ENCODE measurements around the gene RGS18.

RGS18 gene

DNA sequence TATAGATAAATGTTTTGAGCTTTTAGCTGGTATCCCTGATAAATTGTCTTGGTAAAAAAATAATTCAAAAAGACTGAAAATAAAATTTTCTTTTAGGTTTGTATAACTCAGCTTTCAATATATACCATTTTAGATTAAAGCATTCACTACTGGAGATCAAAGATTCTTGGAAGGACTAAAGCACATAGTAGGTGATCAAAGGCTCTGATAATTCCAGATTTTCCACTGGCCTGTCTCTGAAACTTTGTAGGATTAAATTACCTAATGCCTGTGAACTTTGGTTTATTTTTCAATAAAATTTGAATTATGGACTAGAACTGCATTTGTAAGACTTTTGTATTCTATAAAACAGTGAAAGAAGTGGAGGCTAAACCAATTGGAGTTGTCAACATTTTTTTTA is 1.2 kb upstream of the RGS18 start:
- TF ChIP-seq CREB1 (IDR thresholded peaks at IDR 0.05; ENCODE audit: low read depth) (no peak), TAF1 (IDR thresholded peaks at IDR 0.05; ENCODE audit: low read depth) (no peak)

DNA sequence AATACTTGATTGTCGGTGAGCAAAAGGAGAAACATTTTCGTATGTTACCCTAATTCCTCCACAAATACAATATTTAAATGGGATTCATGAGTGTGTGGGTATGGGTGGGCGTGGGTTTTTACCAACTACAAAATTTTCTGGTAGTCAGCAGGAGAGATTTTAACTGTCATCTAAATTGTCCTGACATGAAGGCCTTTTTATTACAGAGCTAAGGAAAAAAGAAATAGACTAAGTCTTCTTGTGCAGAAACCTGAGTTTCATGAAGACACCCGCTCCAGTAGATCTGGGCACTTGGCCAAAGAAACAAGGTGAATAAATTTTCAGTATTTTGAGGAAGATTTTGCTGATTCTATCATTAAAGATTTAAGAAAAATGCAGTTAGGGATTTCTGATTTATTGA is 752 bp downstream of the RGS18 start:
- TF ChIP-seq YY1 (IDR thresholded peaks at IDR 0.05; ENCODE audit: low read depth) = no peak
- no peak for TF ChIP-seq RAD21 (IDR thresholded peaks at IDR 0.05; ENCODE audit: low read depth)
- no peak for TF ChIP-seq CREB1 (IDR thresholded peaks at IDR 0.05; ENCODE audit: low read depth)
- no peak for TF ChIP-seq TCF12 (IDR thresholded peaks at IDR 0.05; ENCODE audit: low read depth)
- TF ChIP-seq, protein P1, sequence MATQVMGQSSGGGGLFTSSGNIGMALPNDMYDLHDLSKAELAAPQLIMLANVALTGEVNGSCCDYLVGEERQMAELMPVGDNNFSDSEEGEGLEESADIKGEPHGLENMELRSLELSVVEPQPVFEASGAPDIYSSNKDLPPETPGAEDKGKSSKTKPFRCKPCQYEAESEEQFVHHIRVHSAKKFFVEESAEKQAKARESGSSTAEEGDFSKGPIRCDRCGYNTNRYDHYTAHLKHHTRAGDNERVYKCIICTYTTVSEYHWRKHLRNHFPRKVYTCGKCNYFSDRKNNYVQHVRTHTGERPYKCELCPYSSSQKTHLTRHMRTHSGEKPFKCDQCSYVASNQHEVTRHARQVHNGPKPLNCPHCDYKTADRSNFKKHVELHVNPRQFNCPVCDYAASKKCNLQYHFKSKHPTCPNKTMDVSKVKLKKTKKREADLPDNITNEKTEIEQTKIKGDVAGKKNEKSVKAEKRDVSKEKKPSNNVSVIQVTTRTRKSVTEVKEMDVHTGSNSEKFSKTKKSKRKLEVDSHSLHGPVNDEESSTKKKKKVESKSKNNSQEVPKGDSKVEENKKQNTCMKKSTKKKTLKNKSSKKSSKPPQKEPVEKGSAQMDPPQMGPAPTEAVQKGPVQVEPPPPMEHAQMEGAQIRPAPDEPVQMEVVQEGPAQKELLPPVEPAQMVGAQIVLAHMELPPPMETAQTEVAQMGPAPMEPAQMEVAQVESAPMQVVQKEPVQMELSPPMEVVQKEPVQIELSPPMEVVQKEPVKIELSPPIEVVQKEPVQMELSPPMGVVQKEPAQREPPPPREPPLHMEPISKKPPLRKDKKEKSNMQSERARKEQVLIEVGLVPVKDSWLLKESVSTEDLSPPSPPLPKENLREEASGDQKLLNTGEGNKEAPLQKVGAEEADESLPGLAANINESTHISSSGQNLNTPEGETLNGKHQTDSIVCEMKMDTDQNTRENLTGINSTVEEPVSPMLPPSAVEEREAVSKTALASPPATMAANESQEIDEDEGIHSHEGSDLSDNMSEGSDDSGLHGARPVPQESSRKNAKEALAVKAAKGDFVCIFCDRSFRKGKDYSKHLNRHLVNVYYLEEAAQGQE (IDR thresholded peaks at IDR 0.05; ENCODE audit: low read depth) = no peak
- no peak for TF ChIP-seq NFIC (IDR thresholded peaks at IDR 0.05)
- TF ChIP-seq FOXM1 (IDR thresholded peaks at IDR 0.05; ENCODE audit: borderline replicate concordance, low read depth) = no peak

DNA sequence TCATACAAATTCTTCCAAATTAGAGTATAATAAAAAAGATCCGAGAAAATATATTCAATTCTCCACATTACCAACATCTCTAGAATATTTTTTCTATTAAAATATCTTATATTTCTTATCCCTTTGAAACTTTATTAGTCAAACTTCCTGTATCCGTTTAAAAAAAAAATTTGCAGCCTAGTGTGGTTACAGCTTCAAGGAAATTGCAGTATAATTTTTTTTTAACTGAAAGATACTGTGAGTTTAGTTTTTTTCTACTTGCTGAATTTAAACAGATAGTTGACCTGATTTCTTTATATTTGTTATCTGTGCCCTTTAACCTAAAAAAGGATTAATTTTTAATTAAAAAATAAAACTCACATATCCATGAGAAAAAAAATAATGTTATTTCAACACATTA is 1.5 kb downstream of the RGS18 start:
- no peak for TF ChIP-seq CEBPB (IDR thresholded peaks at IDR 0.05)
- TF ChIP-seq, protein P2, sequence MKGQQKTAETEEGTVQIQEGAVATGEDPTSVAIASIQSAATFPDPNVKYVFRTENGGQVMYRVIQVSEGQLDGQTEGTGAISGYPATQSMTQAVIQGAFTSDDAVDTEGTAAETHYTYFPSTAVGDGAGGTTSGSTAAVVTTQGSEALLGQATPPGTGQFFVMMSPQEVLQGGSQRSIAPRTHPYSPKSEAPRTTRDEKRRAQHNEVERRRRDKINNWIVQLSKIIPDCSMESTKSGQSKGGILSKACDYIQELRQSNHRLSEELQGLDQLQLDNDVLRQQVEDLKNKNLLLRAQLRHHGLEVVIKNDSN (IDR thresholded peaks at IDR 0.05) = no peak
- TF ChIP-seq TCF12 (IDR thresholded peaks at IDR 0.05; ENCODE audit: low read depth) = no peak
- no peak for TF ChIP-seq TEAD4 (IDR thresholded peaks at IDR 0.05)
- TF ChIP-seq ZBTB7A (IDR thresholded peaks at IDR 0.05; ENCODE audit: low read depth) = no peak
- no peak for TF ChIP-seq FOXM1 (IDR thresholded peaks at IDR 0.05; ENCODE audit: borderline replicate concordance, low read depth)
- TF ChIP-seq NFIC (IDR thresholded peaks at IDR 0.05) = no peak
- TF ChIP-seq, protein P1 (IDR thresholded peaks at IDR 0.05; ENCODE audit: low read depth) = no peak
- no peak for TF ChIP-seq TAF1 (IDR thresholded peaks at IDR 0.05; ENCODE audit: low read depth)
- no peak for TF ChIP-seq YY1 (IDR thresholded peaks at IDR 0.05; ENCODE audit: low read depth)
- TF ChIP-seq, protein P3, sequence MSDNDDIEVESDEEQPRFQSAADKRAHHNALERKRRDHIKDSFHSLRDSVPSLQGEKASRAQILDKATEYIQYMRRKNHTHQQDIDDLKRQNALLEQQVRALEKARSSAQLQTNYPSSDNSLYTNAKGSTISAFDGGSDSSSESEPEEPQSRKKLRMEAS (IDR thresholded peaks at IDR 0.05) = no peak
- no peak for TF ChIP-seq CREB1 (IDR thresholded peaks at IDR 0.05; ENCODE audit: low read depth)
- TF ChIP-seq EP300 (IDR thresholded peaks at IDR 0.05; ENCODE audit: borderline replicate concordance) = no peak

DNA sequence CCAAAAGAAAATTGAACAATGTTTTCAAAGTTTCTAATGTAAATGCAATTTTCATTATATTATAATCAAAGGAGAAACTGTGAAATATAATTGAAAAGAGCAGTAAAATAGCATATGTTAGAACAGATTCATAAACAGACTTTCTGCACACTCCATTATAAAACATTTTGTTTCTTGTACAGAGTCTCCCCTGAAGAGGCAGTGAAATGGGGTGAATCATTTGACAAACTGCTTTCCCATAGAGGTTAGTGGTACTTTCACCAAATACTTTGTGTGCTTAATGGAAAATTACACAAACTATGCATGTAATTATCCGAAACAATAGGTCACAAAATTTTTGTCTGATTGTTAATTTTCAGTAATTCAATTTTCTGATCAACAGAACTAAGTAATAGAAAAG is 1.9 kb downstream of the RGS18 start:
- TF ChIP-seq, protein P3 (IDR thresholded peaks at IDR 0.05) = no peak
- TF ChIP-seq FOXM1 (IDR thresholded peaks at IDR 0.05; ENCODE audit: borderline replicate concordance, low read depth) (no peak), CREB1 (IDR thresholded peaks at IDR 0.05; ENCODE audit: low read depth) (no peak), TCF12 (IDR thresholded peaks at IDR 0.05; ENCODE audit: low read depth) (no peak), EP300 (IDR thresholded peaks at IDR 0.05; ENCODE audit: borderline replicate concordance) (no peak), NFIC (IDR thresholded peaks at IDR 0.05) (no peak), TAF1 (IDR thresholded peaks at IDR 0.05; ENCODE audit: low read depth) (no peak), RAD21 (IDR thresholded peaks at IDR 0.05; ENCODE audit: low read depth) (no peak), EGR1 (IDR thresholded peaks at IDR 0.05) (no peak), CEBPB (IDR thresholded peaks at IDR 0.05) (no peak), TEAD4 (IDR thresholded peaks at IDR 0.05) (no peak), YY1 (IDR thresholded peaks at IDR 0.05; ENCODE audit: low read depth) (no peak), ZBTB7A (IDR thresholded peaks at IDR 0.05; ENCODE audit: low read depth) (no peak)
- TF ChIP-seq, protein P1 (IDR thresholded peaks at IDR 0.05; ENCODE audit: low read depth) = no peak
- TF ChIP-seq, protein P2 (IDR thresholded peaks at IDR 0.05) = no peak

DNA sequence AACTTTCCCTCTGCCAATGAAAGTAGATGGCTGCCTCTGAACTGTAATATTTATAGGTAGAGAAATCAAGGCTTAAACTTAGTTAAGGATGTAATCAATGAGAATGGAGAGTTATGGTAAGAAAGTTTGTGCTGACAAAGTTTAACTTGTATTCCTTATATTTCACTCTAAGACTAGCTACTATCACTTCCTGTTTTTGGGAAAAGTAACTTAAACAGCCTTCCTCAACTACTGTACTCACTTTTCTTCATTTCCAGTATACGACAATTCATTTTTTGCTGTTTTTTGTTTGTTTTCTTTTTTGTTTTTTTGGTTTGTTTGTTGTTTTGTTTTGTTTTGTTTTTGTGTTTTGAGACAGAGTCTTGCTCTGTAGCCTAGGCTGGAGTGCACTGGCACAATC is 3.7 kb downstream of the RGS18 start:
- TF ChIP-seq, protein P1 (IDR thresholded peaks at IDR 0.05; ENCODE audit: low read depth) = no peak
- no peak for TF ChIP-seq NFIC (IDR thresholded peaks at IDR 0.05)
- TF ChIP-seq YY1 (IDR thresholded peaks at IDR 0.05; ENCODE audit: low read depth) = no peak
- TF ChIP-seq ZBTB7A (IDR thresholded peaks at IDR 0.05; ENCODE audit: low read depth) = no peak
- TF ChIP-seq, protein P3 (IDR thresholded peaks at IDR 0.05) = no peak
- no peak for TF ChIP-seq TAF1 (IDR thresholded peaks at IDR 0.05; ENCODE audit: low read depth)
- TF ChIP-seq, protein P2 (IDR thresholded peaks at IDR 0.05) = no peak
- TF ChIP-seq TEAD4 (IDR thresholded peaks at IDR 0.05) = no peak
- no peak for TF ChIP-seq RAD21 (IDR thresholded peaks at IDR 0.05; ENCODE audit: low read depth)
- no peak for TF ChIP-seq FOXM1 (IDR thresholded peaks at IDR 0.05; ENCODE audit: borderline replicate concordance, low read depth)
- no peak for TF ChIP-seq EGR1 (IDR thresholded peaks at IDR 0.05)
- no peak for TF ChIP-seq CREB1 (IDR thresholded peaks at IDR 0.05; ENCODE audit: low read depth)
- no peak for TF ChIP-seq EP300 (IDR thresholded peaks at IDR 0.05; ENCODE audit: borderline replicate concordance)
- no peak for TF ChIP-seq TCF12 (IDR thresholded peaks at IDR 0.05; ENCODE audit: low read depth)
- no peak for TF ChIP-seq CEBPB (IDR thresholded peaks at IDR 0.05)
